Fibroblast of pulmonary artery (primary cell): ENCODE measurements around the gene ITGA3.

ENCODE experiments used
- DNase-seq: peaks from one replicate; pipeline ENCODE4 v3.0.0-alpha.2; 2010; ENCODE audit warnings: low read depth
- H3K4me3 ChIP-seq: replicated peaks from 2 replicates; pipeline ENCODE4 v1.5.1; 2011; ENCODE audit warnings: low read depth, mild to moderate bottlenecking, control low read depth, low read length, moderate library complexity
- CTCF ChIP-seq: IDR thresholded peaks from 2 replicates; pipeline ENCODE4 v1.5.1; 2011; ENCODE audit warnings: mild to moderate bottlenecking, control low read depth, low read length, inconsistent platforms; ENCODE audit errors: missing control alignments

The ITGA3 gene

GRCh38 chr17:50088952-50089825, 33.3 kb downstream of the ITGA3 start:
- TF ChIP-seq CTCF = no peak
- no peak for DNase-seq
- no peak overlapping the region for H3K4me3 ChIP-seq

GRCh38 chr17:50090071-50090470, 34.2 kb downstream of the ITGA3 start:
- DNase-seq = no peak
- H3K4me3 ChIP-seq = no peak overlapping the region
- TF ChIP-seq CTCF = no peak

GRCh38 chr17:50090971-50091917, 35.3 kb downstream of the ITGA3 start:
- no peak for DNase-seq
- no peak for TF ChIP-seq CTCF
- no peak overlapping the region for H3K4me3 ChIP-seq

GRCh38 chr17:50091918-50092285, 36.0 kb downstream of the ITGA3 start:
- no peak for DNase-seq
- TF ChIP-seq CTCF = no peak

GRCh38 chr17:50093246-50093645, 37.3 kb downstream of the ITGA3 start:
- no peak for DNase-seq
- no peak for TF ChIP-seq CTCF
- H3K4me3 ChIP-seq = no peak overlapping the region

More at GRCh38 chr17:50091918-50092285, 36.0 kb downstream of the ITGA3 start:
- H3K4me3 ChIP-seq = no peak overlapping the region

GRCh38 chr17:50093807-50094206, 37.9 kb downstream of the ITGA3 start:
- DNase-seq = no peak
- no peak overlapping the region for H3K4me3 ChIP-seq
- no peak for TF ChIP-seq CTCF
